GM23338 (cell line): ENCODE measurements around the gene TSKS. TPM values are rescaled to one million over a fixed set of nuclear protein-coding genes. Genes with fewer than 3 reads are reported as not detected.

Experiments
- ATAC-seq: fragments of 200-7000 bp; cut with Tn5 transposase; 3 replicates; pipeline ENCODE4 v1.9.1; 2020
- DNase-seq: peaks from one replicate; pipeline ENCODE4 v3.0.0-alpha.2; 2015; ENCODE audit warnings: low spot score
- H2AFZ ChIP-seq: fragments of 200-600 bp; sonication (generic); 2 replicates; pipeline ENCODE4 v1.8.0; 2016; ENCODE audit warnings: antibody characterized with exemption, mild to moderate bottlenecking, moderate library complexity
- H3F3A ChIP-seq: fragments of 200-600 bp; sonication (generic); replicated peaks from 2 replicates; pipeline ENCODE4 v1.8.0; 2017; ENCODE audit warnings: antibody characterized with exemption, mixed run types, low read depth
- H3K27ac ChIP-seq: fragments of 200-600 bp; sonication (generic); 2 replicates; pipeline ENCODE4 v1.6.1; 2016; ENCODE audit warnings: low read depth
- H3K27me3 ChIP-seq: fragments of 200-600 bp; sonication (generic); 2 replicates; pipeline ENCODE4 v1.8.0; 2016; ENCODE audit warnings: mild to moderate bottlenecking, mixed run types, moderate library complexity; ENCODE audit not compliant: insufficient read depth
- H3K36me3 ChIP-seq: fragments of 200-600 bp; sonication (generic); 2 replicates; pipeline ENCODE4 v1.8.0; 2016; ENCODE audit warnings: mild to moderate bottlenecking; ENCODE audit not compliant: insufficient read depth
- H3K4me1 ChIP-seq: fragments of 200-600 bp; sonication (generic); 2 replicates; pipeline ENCODE4 v1.8.0; 2016; ENCODE audit warnings: mild to moderate bottlenecking, moderate library complexity; ENCODE audit not compliant: insufficient read depth
- H3K4me2 ChIP-seq: fragments of 200-600 bp; sonication (generic); 2 replicates; pipeline ENCODE4 v1.7.1; 2017; ENCODE audit warnings: mixed run types
- H3K4me3 ChIP-seq: fragments of 200-600 bp; sonication (generic); 2 replicates; pipeline ENCODE4 v1.6.1; 2016; ENCODE audit warnings: mixed run types
- H3K79me2 ChIP-seq: fragments of 200-600 bp; sonication (generic); replicated peaks from 2 replicates; pipeline ENCODE4 v1.8.0; 2017; ENCODE audit warnings: mild to moderate bottlenecking; ENCODE audit not compliant: insufficient read depth
- H3K9me2 ChIP-seq: fragments of 200-600 bp; sonication (generic); 2 replicates; pipeline ENCODE4 v1.8.0; 2017; ENCODE audit not compliant: insufficient read depth
- H4K20me1 ChIP-seq: fragments of 200-600 bp; sonication (generic); replicated peaks from 2 replicates; pipeline ENCODE4 v1.8.0; 2017; ENCODE audit warnings: mild to moderate bottlenecking; ENCODE audit not compliant: insufficient read depth
- H3K27ac Mint-ChIP-seq: 2 replicates; pipeline ENCODE4 v1.8.0; 2020; ENCODE audit warnings: inconsistent platforms, mild to moderate bottlenecking, moderate library complexity, mixed read lengths
- H3K27me3 Mint-ChIP-seq: 3 replicates; pipeline ENCODE4 v1.8.0; 2022; ENCODE audit warnings: low read depth, mild to moderate bottlenecking, moderate library complexity, mixed read lengths, inconsistent platforms; ENCODE audit not compliant: insufficient read depth, poor library complexity
- H3K36me3 Mint-ChIP-seq: 3 replicates; pipeline ENCODE4 v1.8.0; 2021; ENCODE audit warnings: low read depth, mild to moderate bottlenecking, inconsistent platforms, moderate library complexity, mixed read lengths
- H3K4me1 Mint-ChIP-seq: 3 replicates; pipeline ENCODE4 v1.8.0; 2020; ENCODE audit warnings: mild to moderate bottlenecking, inconsistent platforms, mixed read lengths
- H3K4me3 Mint-ChIP-seq: 3 replicates; pipeline ENCODE4 v1.8.0; 2021; ENCODE audit warnings: moderate library complexity, mild to moderate bottlenecking, inconsistent platforms, mixed read lengths
- H3K9me3 Mint-ChIP-seq: 3 replicates; pipeline ENCODE4 v1.8.0; 2020; ENCODE audit warnings: moderate library complexity, mild to moderate bottlenecking, inconsistent platforms, mixed read lengths
- CREB1 ChIP-seq: fragments of 250-450 bp; sonication (Bioruptor Pico); IDR thresholded peaks from 2 replicates; pipeline ENCODE4 v1.5.0; 2020; ENCODE audit warnings: low read depth, mild to moderate bottlenecking, moderate library complexity
- CTCF ChIP-seq, 2 experiments: fragments of 200-600 bp in 1 of 2; sonication (generic) in 1 of 2; conservative IDR thresholded peaks; 2 replicates each; pipeline versions ENCODE4 v1.5.1 to v1.6.1; 2016 to 2017; ENCODE audit warnings: antibody characterized with exemption in 2 of 2, low read depth in 2 of 2, mild to moderate bottlenecking in 2 of 2, moderate library complexity in 1 of 2
- EZH2phosphoT487 ChIP-seq: fragments of 200-600 bp; sonication (generic); IDR thresholded peaks from one replicate; pipeline ENCODE4 v1.8.1; 2018; ENCODE audit warnings: antibody characterized with exemption; ENCODE audit not compliant: unreplicated experiment
- NANOG ChIP-seq: IDR thresholded peaks from 2 replicates; pipeline ENCODE4 v1.6.1; 2016; ENCODE audit warnings: antibody characterized with exemption, borderline replicate concordance
- POLR2AphosphoS5 ChIP-seq: IDR thresholded peaks from 2 replicates; pipeline ENCODE4 v1.6.1; 2016; ENCODE audit warnings: antibody characterized with exemption, low read depth
- STAT1 ChIP-seq: IDR thresholded peaks from one replicate; pipeline ENCODE4 v1.6.1; 2016; ENCODE audit warnings: antibody characterized with exemption; ENCODE audit not compliant: unreplicated experiment
- ZNF114 ChIP-seq: fragments of 250-450 bp; sonication (Bioruptor Pico); IDR thresholded peaks from 2 replicates; pipeline ENCODE4 v1.5.0; 2020; ENCODE audit warnings: mild to moderate bottlenecking, moderate library complexity
- polyA plus RNA-seq: library from polyadenylated mRNA; unstranded; fragments of >200 nt; fragmentation: Nextera tagmentation; extraction: Ambion mirVana; gene quantifications from 2 replicates; pipeline ENCODE4 v1.2.1, GENCODE V29; 2016
- total RNA-seq: library from RNA; depleted of rRNA; stranded (reverse); fragments of >200 nt; shearing (Covaris generic); gene quantifications from 2 replicates; pipeline ENCODE4 v1.2.3, GENCODE V29; 2014
- TF ChIP-seq, protein P1 (sequence below): fragments of 250-450 bp; sonication (Bioruptor Pico); IDR thresholded peaks from 2 replicates; pipeline ENCODE4 v1.5.0; 2020; ENCODE audit warnings: mild to moderate bottlenecking, moderate library complexity
- TF ChIP-seq, protein P2 (sequence below): IDR thresholded peaks from 2 replicates; pipeline ENCODE4 v1.6.1; 2016; ENCODE audit warnings: antibody characterized with exemption

The TSKS gene
- total and polyA plus RNA-seq, 2 experiments from 2014 or later, result 0.99 TPM; not detected in 1

DNA sequence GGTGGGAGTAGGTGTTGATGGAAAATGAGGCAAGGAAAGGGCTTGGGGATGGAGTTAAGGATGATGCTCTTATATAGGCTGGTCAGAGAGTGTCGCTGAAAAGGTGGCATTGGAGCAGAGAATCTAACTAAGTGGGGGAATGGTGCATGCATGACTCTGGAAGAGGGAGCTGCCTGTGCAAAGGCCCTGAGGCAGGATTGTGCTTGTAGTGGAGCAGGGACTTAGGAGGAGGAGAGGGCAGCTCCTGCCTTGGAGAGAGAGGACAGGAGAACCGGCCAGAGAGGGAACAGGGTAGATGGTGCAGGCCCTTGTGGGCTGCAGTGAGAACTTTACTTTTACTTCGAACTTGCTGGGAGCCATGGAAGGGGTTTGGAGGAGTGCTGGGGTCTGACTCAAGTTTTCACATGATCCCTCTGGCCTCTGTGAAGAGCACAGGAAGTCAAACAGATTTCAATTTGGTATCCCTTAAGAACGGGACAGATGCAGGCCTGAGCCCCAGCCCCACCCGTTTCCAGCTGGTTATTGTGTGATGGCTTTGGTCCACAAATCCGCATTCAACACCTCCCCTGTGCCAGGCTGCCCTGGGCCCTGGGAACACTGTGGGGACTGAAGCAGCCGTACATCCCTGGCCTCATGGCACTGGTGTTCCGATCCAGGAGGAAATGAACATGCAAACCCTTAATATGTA, 10.7 kb upstream of the TSKS start (continued):
- TF ChIP-seq, protein P1, sequence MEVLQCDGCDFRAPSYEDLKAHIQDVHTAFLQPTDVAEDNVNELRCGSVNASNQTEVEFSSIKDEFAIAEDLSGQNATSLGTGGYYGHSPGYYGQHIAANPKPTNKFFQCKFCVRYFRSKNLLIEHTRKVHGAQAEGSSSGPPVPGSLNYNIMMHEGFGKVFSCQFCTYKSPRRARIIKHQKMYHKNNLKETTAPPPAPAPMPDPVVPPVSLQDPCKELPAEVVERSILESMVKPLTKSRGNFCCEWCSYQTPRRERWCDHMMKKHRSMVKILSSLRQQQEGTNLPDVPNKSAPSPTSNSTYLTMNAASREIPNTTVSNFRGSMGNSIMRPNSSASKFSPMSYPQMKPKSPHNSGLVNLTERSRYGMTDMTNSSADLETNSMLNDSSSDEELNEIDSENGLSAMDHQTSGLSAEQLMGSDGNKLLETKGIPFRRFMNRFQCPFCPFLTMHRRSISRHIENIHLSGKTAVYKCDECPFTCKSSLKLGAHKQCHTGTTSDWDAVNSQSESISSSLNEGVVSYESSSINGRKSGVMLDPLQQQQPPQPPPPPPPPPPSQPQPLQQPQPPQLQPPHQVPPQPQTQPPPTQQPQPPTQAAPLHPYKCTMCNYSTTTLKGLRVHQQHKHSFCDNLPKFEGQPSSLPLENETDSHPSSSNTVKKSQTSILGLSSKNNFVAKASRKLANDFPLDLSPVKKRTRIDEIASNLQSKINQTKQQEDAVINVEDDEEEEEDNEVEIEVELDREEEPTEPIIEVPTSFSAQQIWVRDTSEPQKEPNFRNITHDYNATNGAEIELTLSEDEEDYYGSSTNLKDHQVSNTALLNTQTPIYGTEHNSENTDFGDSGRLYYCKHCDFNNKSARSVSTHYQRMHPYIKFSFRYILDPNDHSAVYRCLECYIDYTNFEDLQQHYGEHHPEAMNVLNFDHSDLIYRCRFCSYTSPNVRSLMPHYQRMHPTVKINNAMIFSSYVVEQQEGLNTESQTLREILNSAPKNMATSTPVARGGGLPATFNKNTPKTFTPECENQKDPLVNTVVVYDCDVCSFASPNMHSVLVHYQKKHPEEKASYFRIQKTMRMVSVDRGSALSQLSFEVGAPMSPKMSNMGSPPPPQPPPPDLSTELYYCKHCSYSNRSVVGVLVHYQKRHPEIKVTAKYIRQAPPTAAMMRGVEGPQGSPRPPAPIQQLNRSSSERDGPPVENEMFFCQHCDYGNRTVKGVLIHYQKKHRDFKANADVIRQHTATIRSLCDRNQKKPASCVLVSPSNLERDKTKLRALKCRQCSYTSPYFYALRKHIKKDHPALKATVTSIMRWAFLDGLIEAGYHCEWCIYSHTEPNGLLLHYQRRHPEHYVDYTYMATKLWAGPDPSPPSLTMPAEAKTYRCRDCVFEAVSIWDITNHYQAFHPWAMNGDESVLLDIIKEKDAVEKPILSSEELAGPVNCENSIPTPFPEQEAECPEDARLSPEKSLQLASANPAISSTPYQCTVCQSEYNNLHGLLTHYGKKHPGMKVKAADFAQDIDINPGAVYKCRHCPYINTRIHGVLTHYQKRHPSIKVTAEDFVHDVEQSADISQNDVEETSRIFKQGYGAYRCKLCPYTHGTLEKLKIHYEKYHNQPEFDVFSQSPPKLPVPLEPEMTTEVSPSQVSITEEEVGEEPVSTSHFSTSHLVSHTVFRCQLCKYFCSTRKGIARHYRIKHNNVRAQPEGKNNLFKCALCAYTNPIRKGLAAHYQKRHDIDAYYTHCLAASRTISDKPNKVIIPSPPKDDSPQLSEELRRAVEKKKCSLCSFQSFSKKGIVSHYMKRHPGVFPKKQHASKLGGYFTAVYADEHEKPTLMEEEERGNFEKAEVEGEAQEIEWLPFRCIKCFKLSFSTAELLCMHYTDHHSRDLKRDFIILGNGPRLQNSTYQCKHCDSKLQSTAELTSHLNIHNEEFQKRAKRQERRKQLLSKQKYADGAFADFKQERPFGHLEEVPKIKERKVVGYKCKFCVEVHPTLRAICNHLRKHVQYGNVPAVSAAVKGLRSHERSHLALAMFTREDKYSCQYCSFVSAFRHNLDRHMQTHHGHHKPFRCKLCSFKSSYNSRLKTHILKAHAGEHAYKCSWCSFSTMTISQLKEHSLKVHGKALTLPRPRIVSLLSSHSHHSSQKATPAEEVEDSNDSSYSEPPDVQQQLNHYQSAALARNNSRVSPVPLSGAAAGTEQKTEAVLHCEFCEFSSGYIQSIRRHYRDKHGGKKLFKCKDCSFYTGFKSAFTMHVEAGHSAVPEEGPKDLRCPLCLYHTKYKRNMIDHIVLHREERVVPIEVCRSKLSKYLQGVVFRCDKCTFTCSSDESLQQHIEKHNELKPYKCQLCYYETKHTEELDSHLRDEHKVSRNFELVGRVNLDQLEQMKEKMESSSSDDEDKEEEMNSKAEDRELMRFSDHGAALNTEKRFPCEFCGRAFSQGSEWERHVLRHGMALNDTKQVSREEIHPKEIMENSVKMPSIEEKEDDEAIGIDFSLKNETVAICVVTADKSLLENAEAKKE, result no peak
- no peak for TF ChIP-seq POLR2AphosphoS5
- TF ChIP-seq STAT1, result no peak
- no peak for TF ChIP-seq CREB1 (CRISPR knock-in tag)

DNA sequence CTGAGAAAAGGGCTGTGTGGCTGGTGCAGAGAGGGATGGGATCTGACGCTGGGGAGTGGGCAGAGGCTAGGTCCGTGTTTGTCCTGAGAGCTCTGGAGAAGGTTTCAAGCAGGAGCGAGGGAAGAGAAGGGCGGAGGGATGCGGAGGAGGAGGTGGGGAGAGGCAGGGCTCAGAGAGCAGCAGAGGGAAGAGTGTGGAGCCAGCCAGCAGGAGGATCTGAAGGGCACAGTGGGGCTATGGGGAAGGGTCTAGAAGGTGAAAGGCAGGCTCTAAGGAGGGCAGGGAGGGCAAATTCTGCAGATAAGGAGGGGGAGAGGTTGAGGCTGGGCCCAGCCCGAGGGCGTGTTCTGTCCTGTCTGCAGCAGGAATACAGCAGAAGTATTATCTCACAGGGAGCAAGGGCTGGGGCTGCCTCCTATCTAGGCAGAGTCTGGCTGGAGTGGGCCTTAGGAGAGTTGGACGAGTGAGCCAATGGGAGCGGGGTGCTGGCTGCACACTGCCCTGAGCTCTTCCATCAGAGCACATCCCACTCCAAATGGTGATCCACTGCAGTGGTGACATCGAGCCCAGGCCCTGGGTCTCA, 9.8 kb upstream of the TSKS start:
- Histone ChIP-seq H3F3A (no peaks in the 10 kb centered on the region), H3K27ac (no peak overlapping the region; the same call in 1 of the 2 replicates), H3K36me3 (no peaks in the 10 kb centered on the region), H3K4me3 (no peak overlapping the region), H3K79me2 (peaks cover 39% of the 10 kb centered on the region), H3K4me1 (no peaks in the 10 kb centered on the region), H4K20me1 (no peaks in the 10 kb centered on the region; the same call in 1 of the 2 replicates), H2AFZ (no peak overlapping the region), H3K9me2 (no peaks in the 10 kb centered on the region), H3K27me3 (no peaks in the 10 kb centered on the region), H3K4me2 (no peak overlapping the region)
- peaks cover 8% of the 10 kb centered on the region for H3K4me1 Mint-ChIP-seq
- H3K27ac Mint-ChIP-seq, result peak overlapping the region; percentile 74
- H3K27me3 Mint-ChIP-seq, result peaks cover 10% of the 10 kb centered on the region
- DNase-seq (no peak), ATAC-seq (no peak)
- no peaks in the 10 kb centered on the region; the same call in 2 of the 3 replicates for H3K9me3 Mint-ChIP-seq
- H3K36me3 Mint-ChIP-seq, result peaks cover 7% of the 10 kb centered on the region
- no peak overlapping the region for H3K4me3 Mint-ChIP-seq
- TF ChIP-seq STAT1 (no peak), CTCF (conservative IDR thresholded peaks at IDR 0.05; ENCODE audit: low read depth in 2 of 2) (no peak), NANOG (no peak), ZNF114 (no peak), EZH2phosphoT487 (no peak)
- TF ChIP-seq, protein P2, sequence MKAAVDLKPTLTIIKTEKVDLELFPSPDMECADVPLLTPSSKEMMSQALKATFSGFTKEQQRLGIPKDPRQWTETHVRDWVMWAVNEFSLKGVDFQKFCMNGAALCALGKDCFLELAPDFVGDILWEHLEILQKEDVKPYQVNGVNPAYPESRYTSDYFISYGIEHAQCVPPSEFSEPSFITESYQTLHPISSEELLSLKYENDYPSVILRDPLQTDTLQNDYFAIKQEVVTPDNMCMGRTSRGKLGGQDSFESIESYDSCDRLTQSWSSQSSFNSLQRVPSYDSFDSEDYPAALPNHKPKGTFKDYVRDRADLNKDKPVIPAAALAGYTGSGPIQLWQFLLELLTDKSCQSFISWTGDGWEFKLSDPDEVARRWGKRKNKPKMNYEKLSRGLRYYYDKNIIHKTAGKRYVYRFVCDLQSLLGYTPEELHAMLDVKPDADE, result no peak
